SK-N-SH (cell line): ENCODE data around the gene YJEFN3. TPM values are rescaled to one million over a fixed set of nuclear protein-coding genes. Genes with fewer than 3 reads are reported as not detected.

Source experiments
- CTCF ChIA-PET: fragments of 300-600, 350-600 bp; formaldehyde crosslinking; extraction: SDS; loops from one replicate; lab custom pipeline; 2021; lab: Yijun Ruan, JAX
- POLR2A ChIA-PET: fragments of 350-600 bp; sonication (Branson Sonifier 250); formaldehyde crosslinking; extraction: SDS; loops from one replicate; lab custom pipeline; 2020; ENCODE audit warnings: antibody characterized with exemption, inconsistent platforms; lab: Yijun Ruan, JAX
- DNase-seq: peaks from one replicate; pipeline ENCODE4 v3.0.0; 2012
- H2AFZ ChIP-seq: fragments of 200-600 bp; sonication (generic); 2 replicates; pipeline ENCODE4 v1.8.1; 2016; ENCODE audit warnings: antibody characterized with exemption, mild to moderate bottlenecking, low read depth
- H3F3A ChIP-seq: fragments of 200-600 bp; sonication (generic); replicated peaks from 2 replicates; pipeline ENCODE3; 2016; ENCODE audit warnings: antibody characterized with exemption, mild to moderate bottlenecking; ENCODE audit not compliant: insufficient read depth
- H3K27ac ChIP-seq, 2 experiments: fragments of 200-500 bp in 1 of 2; fragments of 200-600 bp in 1 of 2; sonication (Bioruptor generic) in 1 of 2; sonication (generic), shearing (Covaris generic) in 1 of 2; 2 replicates each; pipeline versions ENCODE4 v1.5.1 to v1.6.1; 2014 to 2016; ENCODE audit warnings: low read depth in 2 of 2, inconsistent platforms in 1 of 2, low read length in 1 of 2, mild to moderate bottlenecking in 1 of 2, mixed read lengths in 1 of 2
- H3K27me3 ChIP-seq: fragments of 200-600 bp; sonication (generic), shearing (Covaris generic); 2 replicates; pipeline ENCODE4 v1.6.1; 2016; ENCODE audit warnings: mixed run types; ENCODE audit not compliant: insufficient read depth
- H3K36me3 ChIP-seq, 2 experiments: fragments of 200-500 bp in 1 of 2; fragments of 200-600 bp in 1 of 2; sonication (Bioruptor generic) in 1 of 2; sonication (generic) in 1 of 2; replicated peaks in 1 of 2; 2 replicates each; pipeline versions ENCODE3 to v1.5.1; 2014 to 2016; ENCODE audit warnings: low read length in 1 of 2, mild to moderate bottlenecking in 1 of 2; ENCODE audit not compliant: insufficient read depth in 2 of 2, control insufficient read depth in 1 of 2
- H3K4me1 ChIP-seq, 2 experiments: fragments of 200-500 bp in 1 of 2; fragments of 200-600 bp in 1 of 2; sonication (Bioruptor generic) in 1 of 2; sonication (generic), shearing (Covaris generic) in 1 of 2; 2 replicates each; pipeline versions ENCODE4 v1.5.1 to v1.6.1; 2014 to 2016; ENCODE audit warnings: low read depth in 1 of 2, low read length in 1 of 2, mixed run types in 1 of 2; ENCODE audit not compliant: insufficient read depth in 2 of 2, control insufficient read depth in 1 of 2
- H3K4me2 ChIP-seq: fragments of 200-600 bp; sonication (generic), shearing (Covaris generic); 2 replicates; pipeline ENCODE4 v1.6.1; 2017; ENCODE audit warnings: mixed run types
- H3K4me3 ChIP-seq, 2 experiments: fragments of 200-500 bp in 1 of 2; fragments of 200-600 bp in 1 of 2; sonication (Bioruptor generic) in 1 of 2; sonication (generic), shearing (Covaris generic) in 1 of 2; 2 replicates each; pipeline versions ENCODE4 v1.5.1 to v1.8.1; 2014 to 2016; ENCODE audit warnings: low read depth in 2 of 2, inconsistent platforms in 1 of 2, low read length in 1 of 2, mild to moderate bottlenecking in 1 of 2, mixed read lengths in 1 of 2, moderate library complexity in 1 of 2
- H3K79me2 ChIP-seq: fragments of 200-600 bp; sonication (generic); 2 replicates; pipeline ENCODE4 v1.8.1; 2017; ENCODE audit warnings: mild to moderate bottlenecking; ENCODE audit not compliant: insufficient read depth
- H3K9ac ChIP-seq: fragments of 200-600 bp; sonication (generic); 2 replicates; pipeline ENCODE4 v1.6.1; 2017; ENCODE audit warnings: mixed run types
- H3K9me2 ChIP-seq: fragments of 200-600 bp; sonication (generic); 2 replicates; pipeline ENCODE4 v1.6.1; 2017; ENCODE audit warnings: mixed run types
- H3K9me3 ChIP-seq: fragments of 200-600 bp; sonication (generic); 2 replicates; pipeline ENCODE4 v1.6.1; 2017; ENCODE audit warnings: mixed run types, mild to moderate bottlenecking, moderate library complexity
- H4K20me1 ChIP-seq: fragments of 200-600 bp; sonication (generic); 2 replicates; pipeline ENCODE4 v1.6.1; 2017; ENCODE audit warnings: mild to moderate bottlenecking, mixed run types; ENCODE audit not compliant: insufficient read depth
- EZH2phosphoT487 ChIP-seq: fragments of 200-600 bp; sonication (generic); IDR thresholded peaks from 2 replicates; pipeline ENCODE4 v1.6.1; 2017; ENCODE audit warnings: low read depth, mixed run types, mild to moderate bottlenecking, antibody characterized with exemption, moderate library complexity, borderline replicate concordance
- FOXM1 ChIP-seq: IDR thresholded peaks from 2 replicates; pipeline ENCODE4 v1.4.0; 2012; ENCODE audit warnings: low read depth, mild to moderate bottlenecking
- MEF2A ChIP-seq: IDR thresholded peaks from 2 replicates; pipeline ENCODE4 v1.4.0; 2012; ENCODE audit warnings: low read depth, borderline replicate concordance
- MXI1 ChIP-seq: IDR thresholded peaks from 2 replicates; pipeline ENCODE4 v1.6.1; 2012; ENCODE audit warnings: mild to moderate bottlenecking, low read depth, low read length, improper control_type of control experiment
- RAD21 ChIP-seq: IDR thresholded peaks from 2 replicates; pipeline ENCODE4 v1.6.1; 2012; ENCODE audit warnings: mild to moderate bottlenecking, low read length
- RCOR1 ChIP-seq: fragments of 150-350 bp; IDR thresholded peaks from 2 replicates; pipeline ENCODE4 v1.6.1; 2017; ENCODE audit warnings: antibody characterized with exemption, low read length
- RFX5 ChIP-seq: IDR thresholded peaks from 2 replicates; pipeline ENCODE4 v1.6.1; 2012; ENCODE audit warnings: mild to moderate bottlenecking, improper control_type of control experiment, low read length
- RXRA ChIP-seq: IDR thresholded peaks from 2 replicates; pipeline ENCODE4 v1.4.0; 2012; ENCODE audit warnings: low read depth, mild to moderate bottlenecking, borderline replicate concordance
- SMC3 ChIP-seq: IDR thresholded peaks from 2 replicates; pipeline ENCODE4 v1.6.1; 2012; ENCODE audit warnings: low read depth, low read length, improper control_type of control experiment
- TEAD4 ChIP-seq: IDR thresholded peaks from 2 replicates; pipeline ENCODE4 v1.4.0; 2012; ENCODE audit warnings: mild to moderate bottlenecking, borderline replicate concordance; ENCODE audit not compliant: insufficient read depth
- YY1 ChIP-seq: IDR thresholded peaks from 2 replicates; pipeline ENCODE4 v1.4.0; 2012; ENCODE audit warnings: low read depth, mild to moderate bottlenecking
- ZBTB33 ChIP-seq: IDR thresholded peaks from 2 replicates; pipeline ENCODE4 v1.4.0; 2012; ENCODE audit warnings: low read depth, borderline replicate concordance
- WGBS: methylation state at CpG from one replicate; pipeline ENCODE4 v1.1.6; 2017; ENCODE audit warnings: low lambda C conversion rate; 5-methylcytosine and 5-hydroxymethylcytosine counted together
- polyA plus RNA-seq, 3 experiments: library from polyadenylated mRNA; depleted of rRNA; stranded (reverse); fragments of >200 nt; gene quantifications; 2 replicates each; pipeline ENCODE4 v1.2.3, GENCODE V29; 2012
- TF ChIP-seq, protein P1 (sequence below): IDR thresholded peaks from 2 replicates; pipeline ENCODE4 v1.6.1; 2012; ENCODE audit warnings: mild to moderate bottlenecking, low read depth, low read length, moderate library complexity
- TF ChIP-seq, protein P2 (sequence below): fragments of 150-350 bp; IDR thresholded peaks from 2 replicates; pipeline ENCODE4 v1.6.1; 2016; ENCODE audit warnings: mild to moderate bottlenecking, low read depth, low read length
- TF ChIP-seq, protein P3 (sequence below): fragments of 150-350 bp; IDR thresholded peaks from 2 replicates; pipeline ENCODE4 v1.6.1; 2017; ENCODE audit warnings: antibody characterized with exemption, low read length, low read depth, borderline replicate concordance

Gene YJEFN3
- polyA plus RNA-seq, 1 of the 3 experiments (the other 2 are of a cell fraction) = 7.2 TPM

DNA sequence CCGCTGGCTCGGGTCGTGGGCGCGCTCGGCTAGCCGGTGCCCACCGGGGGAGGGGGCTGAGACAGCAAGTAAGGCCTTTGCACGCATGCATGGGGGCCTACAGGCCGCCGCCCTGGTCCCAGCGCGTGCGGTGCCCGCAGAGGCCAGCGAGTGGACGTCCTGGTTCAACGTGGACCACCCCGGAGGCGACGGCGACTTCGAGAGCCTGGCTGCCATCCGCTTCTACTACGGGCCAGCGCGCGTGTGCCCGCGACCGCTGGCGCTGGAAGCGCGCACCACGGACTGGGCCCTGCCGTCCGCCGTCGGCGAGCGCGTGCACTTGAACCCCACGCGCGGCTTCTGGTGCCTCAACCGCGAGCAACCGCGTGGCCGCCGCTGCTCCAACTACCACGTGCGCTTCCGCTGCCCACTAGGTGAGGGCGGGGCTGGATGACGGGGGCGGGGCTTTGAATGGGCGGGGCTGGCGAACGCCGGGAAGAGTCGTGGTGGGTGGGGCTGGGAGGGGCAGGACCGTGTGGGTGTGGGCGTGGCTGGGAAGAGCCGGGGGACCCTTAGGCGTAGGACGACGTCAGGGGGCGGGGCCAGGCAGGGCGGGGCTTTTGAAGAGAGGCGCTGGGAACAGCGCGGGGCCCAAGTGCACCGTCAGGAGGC, 11.5 kb downstream of the YJEFN3 start:
- ChIA-PET CTCF (interaction anchor here (0.6 to 15.3 kb wide), 4 partner anchors 8 to 163 kb away, joined by 3 to 258 read pairs (median 7); partner anchors contain the start of gene GMIP), POLR2A (interaction anchor here (1.3 kb wide), 1 partner anchor 11 kb away, joined by 5 read pairs; no protein-coding TSS in a partner anchor)
- Histone ChIP-seq H3K27me3 (no peaks in the 10 kb centered on the region), H3K9me2 (no peaks in the 10 kb centered on the region), H3K79me2 (no peaks in the 10 kb centered on the region), H3K9me3 (no peaks in the 10 kb centered on the region), H3K4me3 (peak overlapping the region in 1 of 2 experiments; percentile 34; a peak in 1 of 4 replicates), H3K27ac (no peak overlapping the region), H3K4me2 (no peak overlapping the region), H2AFZ (no peak overlapping the region), H3F3A (no peaks in the 10 kb centered on the region), H3K36me3 (no peaks in the 10 kb centered on the region), H3K9ac (no peak overlapping the region), H4K20me1 (no peaks in the 10 kb centered on the region), H3K4me1 (peaks cover 0 to 23% of the 10 kb centered on the region in 2 experiments; a peak in 1 of 4 replicates)
- 52% methylated on average over 44 of the region's 74 CpGs for WGBS
- TF ChIP-seq TEAD4 (no peak), MEF2A (no peak), EZH2phosphoT487 (no peak), RFX5 (no peak), SMC3 (no peak), MXI1 (no peak), RAD21 (no peak), RCOR1 (no peak), YY1 (no peak), FOXM1 (no peak), RXRA (no peak), ZBTB33 (no peak)
- TF ChIP-seq, protein P1, sequence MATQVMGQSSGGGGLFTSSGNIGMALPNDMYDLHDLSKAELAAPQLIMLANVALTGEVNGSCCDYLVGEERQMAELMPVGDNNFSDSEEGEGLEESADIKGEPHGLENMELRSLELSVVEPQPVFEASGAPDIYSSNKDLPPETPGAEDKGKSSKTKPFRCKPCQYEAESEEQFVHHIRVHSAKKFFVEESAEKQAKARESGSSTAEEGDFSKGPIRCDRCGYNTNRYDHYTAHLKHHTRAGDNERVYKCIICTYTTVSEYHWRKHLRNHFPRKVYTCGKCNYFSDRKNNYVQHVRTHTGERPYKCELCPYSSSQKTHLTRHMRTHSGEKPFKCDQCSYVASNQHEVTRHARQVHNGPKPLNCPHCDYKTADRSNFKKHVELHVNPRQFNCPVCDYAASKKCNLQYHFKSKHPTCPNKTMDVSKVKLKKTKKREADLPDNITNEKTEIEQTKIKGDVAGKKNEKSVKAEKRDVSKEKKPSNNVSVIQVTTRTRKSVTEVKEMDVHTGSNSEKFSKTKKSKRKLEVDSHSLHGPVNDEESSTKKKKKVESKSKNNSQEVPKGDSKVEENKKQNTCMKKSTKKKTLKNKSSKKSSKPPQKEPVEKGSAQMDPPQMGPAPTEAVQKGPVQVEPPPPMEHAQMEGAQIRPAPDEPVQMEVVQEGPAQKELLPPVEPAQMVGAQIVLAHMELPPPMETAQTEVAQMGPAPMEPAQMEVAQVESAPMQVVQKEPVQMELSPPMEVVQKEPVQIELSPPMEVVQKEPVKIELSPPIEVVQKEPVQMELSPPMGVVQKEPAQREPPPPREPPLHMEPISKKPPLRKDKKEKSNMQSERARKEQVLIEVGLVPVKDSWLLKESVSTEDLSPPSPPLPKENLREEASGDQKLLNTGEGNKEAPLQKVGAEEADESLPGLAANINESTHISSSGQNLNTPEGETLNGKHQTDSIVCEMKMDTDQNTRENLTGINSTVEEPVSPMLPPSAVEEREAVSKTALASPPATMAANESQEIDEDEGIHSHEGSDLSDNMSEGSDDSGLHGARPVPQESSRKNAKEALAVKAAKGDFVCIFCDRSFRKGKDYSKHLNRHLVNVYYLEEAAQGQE = no peak
- TF ChIP-seq, protein P2, sequence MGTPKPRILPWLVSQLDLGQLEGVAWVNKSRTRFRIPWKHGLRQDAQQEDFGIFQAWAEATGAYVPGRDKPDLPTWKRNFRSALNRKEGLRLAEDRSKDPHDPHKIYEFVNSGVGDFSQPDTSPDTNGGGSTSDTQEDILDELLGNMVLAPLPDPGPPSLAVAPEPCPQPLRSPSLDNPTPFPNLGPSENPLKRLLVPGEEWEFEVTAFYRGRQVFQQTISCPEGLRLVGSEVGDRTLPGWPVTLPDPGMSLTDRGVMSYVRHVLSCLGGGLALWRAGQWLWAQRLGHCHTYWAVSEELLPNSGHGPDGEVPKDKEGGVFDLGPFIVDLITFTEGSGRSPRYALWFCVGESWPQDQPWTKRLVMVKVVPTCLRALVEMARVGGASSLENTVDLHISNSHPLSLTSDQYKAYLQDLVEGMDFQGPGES = no peak
- TF ChIP-seq, protein P3, sequence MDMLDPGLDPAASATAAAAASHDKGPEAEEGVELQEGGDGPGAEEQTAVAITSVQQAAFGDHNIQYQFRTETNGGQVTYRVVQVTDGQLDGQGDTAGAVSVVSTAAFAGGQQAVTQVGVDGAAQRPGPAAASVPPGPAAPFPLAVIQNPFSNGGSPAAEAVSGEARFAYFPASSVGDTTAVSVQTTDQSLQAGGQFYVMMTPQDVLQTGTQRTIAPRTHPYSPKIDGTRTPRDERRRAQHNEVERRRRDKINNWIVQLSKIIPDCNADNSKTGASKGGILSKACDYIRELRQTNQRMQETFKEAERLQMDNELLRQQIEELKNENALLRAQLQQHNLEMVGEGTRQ = no peak
- peak; percentile 93 for DNase-seq
